ENCODE measurements around the gene GBP3. TPM values are rescaled to one million over a fixed set of nuclear protein-coding genes. Genes with fewer than 3 reads are reported as not detected.

Gene GBP3
- total RNA-seq, result 100 to 1,000 TPM in 1 of 2 donors, 10 to 100 TPM in 1; 38.7 to 103 TPM

DNA sequence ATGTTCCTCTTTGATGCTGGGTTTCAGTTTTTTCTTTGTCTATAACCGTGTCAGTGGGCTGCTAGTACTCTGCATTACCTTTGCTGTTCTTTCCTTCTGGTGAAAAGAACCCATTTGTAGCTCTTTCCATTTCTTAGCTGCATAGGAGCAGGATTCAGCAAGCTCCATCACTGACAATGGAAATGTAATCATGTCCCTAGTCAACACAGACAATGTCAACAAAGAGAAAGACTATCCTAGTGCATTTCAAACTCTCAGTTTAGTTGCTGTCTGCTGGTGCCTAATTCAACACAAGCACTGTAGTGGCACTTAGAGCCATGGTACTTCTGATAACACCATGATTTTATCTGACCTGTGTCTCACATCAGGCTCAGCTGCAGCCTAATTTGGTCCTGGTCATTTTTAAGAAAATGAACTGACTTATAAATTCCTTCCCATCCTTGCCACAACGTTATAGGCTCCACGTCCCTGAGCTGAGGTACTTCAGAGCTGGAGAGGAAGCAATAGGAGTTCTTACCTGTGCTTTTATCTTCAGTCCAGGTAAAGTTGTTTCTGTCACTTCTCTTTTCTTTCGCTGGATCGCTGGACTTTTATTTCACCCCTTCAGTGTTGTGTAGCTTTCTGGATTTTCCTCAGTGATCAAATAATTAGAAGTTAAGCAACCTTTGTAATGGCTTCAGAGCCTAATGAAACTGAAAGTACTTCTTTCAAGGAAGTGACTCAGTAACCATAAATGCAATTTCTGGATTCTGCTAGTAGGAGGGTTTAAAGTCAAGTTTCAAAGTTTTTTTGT, at the start of gene GBP3:
TSS of gene GBP3 (minus strand) at position 700 of the 793 bp plus-strand sequence. CDS start 2,145 bp downstream, outside the sequence.
- Histone ChIP-seq H3K4me1 (no peaks in the 10 kb centered on the region), H3K9ac (ENCODE audit: low read depth in 2 of 2, low read length in 2 of 2) (peak within 1 kb of the TSS; percentile 76 to 94), H3K27me3 (no peaks in the 10 kb centered on the region), H3K36me3 (peaks cover 7% of the 10 kb centered on the region), H3K27ac (peak within 1 kb of the TSS; percentile 81), H3K9me3 (no peaks in the 10 kb centered on the region), H3K4me3 (peak within 1 kb of the TSS; percentile 38)
- TF ChIP-seq, protein P1, sequence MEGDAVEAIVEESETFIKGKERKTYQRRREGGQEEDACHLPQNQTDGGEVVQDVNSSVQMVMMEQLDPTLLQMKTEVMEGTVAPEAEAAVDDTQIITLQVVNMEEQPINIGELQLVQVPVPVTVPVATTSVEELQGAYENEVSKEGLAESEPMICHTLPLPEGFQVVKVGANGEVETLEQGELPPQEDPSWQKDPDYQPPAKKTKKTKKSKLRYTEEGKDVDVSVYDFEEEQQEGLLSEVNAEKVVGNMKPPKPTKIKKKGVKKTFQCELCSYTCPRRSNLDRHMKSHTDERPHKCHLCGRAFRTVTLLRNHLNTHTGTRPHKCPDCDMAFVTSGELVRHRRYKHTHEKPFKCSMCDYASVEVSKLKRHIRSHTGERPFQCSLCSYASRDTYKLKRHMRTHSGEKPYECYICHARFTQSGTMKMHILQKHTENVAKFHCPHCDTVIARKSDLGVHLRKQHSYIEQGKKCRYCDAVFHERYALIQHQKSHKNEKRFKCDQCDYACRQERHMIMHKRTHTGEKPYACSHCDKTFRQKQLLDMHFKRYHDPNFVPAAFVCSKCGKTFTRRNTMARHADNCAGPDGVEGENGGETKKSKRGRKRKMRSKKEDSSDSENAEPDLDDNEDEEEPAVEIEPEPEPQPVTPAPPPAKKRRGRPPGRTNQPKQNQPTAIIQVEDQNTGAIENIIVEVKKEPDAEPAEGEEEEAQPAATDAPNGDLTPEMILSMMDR (IDR thresholded peaks at IDR 0.05), result no peak
- intact Hi-C loops (cut with DNase I), result no loop called here
- no peak for DNase-seq

- Histone ChIP-seq H3K4me1 (no peaks in the 10 kb centered on the region), H3K27me3 (no peaks in the 10 kb centered on the region), H3K27ac (peak overlapping the region; percentile 19), H3K4me3 (peak overlapping the region; percentile 0), H3K36me3 (no peaks in the 10 kb centered on the region), H3K9ac (ENCODE audit: low read depth in 2 of 2, low read length in 2 of 2) (no peak overlapping the region), H3K9me3 (no peaks in the 10 kb centered on the region)
- intact Hi-C loops (cut with DNase I), result no loop called here
- DNase-seq, result no peak
- TF ChIP-seq, protein P1 (IDR thresholded peaks at IDR 0.05), result no peak
Measured at GRCh38 chr1:89070509-89070908, 47.8 kb upstream of the GBP3 start.

DNA sequence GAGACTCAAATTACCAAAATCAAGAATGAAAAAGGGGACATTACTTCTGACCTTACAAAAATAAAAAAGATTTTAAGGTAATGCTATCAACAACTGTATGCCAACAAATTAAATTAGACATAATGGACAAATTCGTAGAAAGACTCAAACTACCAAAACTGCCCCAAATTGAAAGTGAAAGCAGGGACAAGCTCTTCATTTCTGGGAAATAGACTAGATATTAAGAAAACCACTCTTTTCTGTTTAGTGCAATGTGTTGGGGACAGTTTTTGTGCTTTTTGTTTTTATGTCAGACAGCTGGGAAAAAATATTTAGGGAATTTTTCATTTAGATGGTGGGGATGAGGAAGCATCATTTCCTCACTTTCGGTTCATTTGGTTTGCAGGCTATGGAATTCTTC, 47.3 kb upstream of the GBP3 start:
- Histone ChIP-seq H3K4me3 (peak overlapping the region; percentile 0), H3K36me3 (no peaks in the 10 kb centered on the region), H3K9me3 (no peaks in the 10 kb centered on the region), H3K9ac (ENCODE audit: low read depth in 2 of 2, low read length in 2 of 2) (no peak overlapping the region), H3K4me1 (no peaks in the 10 kb centered on the region), H3K27me3 (no peaks in the 10 kb centered on the region), H3K27ac (peak overlapping the region; percentile 19)
- TF ChIP-seq, protein P1 (IDR thresholded peaks at IDR 0.05), result no peak
- intact Hi-C loops (cut with DNase I), result loop anchor here (10.0 kb wide), 1 partner anchor 65 kb away; no protein-coding TSS in a partner anchor
- no peak for DNase-seq

- intact Hi-C loops (cut with DNase I), result loop anchor here (10.0 kb wide), 1 partner anchor 67 kb away; no protein-coding TSS in a partner anchor
- Histone ChIP-seq H3K27ac (no peak overlapping the region), H3K4me3 (no peak overlapping the region), H3K9ac (ENCODE audit: low read depth in 2 of 2, low read length in 2 of 2) (no peak overlapping the region), H3K4me1 (no peaks in the 10 kb centered on the region), H3K36me3 (no peaks in the 10 kb centered on the region), H3K27me3 (no peaks in the 10 kb centered on the region), H3K9me3 (no peaks in the 10 kb centered on the region)
- TF ChIP-seq, protein P1 (IDR thresholded peaks at IDR 0.05), result no peak
- DNase-seq, result no peak
Measured at GRCh38 chr1:89068291-89068690, 45.6 kb upstream of the GBP3 start.

DNA sequence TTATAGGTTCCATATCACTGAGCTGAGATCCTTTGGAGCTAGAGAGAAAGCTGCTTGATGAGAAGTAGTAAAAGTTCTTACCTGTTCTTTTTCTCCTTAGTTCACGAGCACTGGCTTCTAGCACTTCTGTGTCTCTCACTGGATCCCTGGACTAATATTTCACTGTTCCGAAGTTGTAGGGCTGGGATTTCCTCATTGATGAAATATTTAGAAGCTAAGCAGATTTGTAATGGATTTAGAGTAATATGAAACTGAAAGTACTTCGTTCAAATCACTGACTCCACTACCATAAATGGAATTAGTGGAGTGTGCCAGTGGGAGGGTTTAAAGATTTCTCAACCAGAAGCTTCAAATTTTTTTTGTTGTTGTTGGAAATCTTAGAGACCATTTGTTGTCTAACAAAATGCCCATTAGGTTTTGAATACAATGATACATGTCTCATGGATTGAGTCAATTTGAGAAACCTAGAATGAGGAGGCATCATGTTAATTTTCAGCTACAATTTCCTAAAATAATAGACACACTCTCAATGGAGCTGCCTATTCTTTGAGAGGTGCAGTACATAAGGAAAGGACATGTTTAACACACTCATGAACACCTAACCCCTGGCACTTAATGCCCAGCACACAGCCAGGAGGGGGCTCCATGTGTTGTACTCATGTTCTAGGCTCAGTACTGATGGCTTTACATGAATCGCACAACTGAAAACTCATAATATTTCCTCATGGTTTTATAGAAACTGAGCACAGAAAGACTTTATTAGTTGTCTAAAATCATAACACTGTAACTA, 42.6 kb upstream of the GBP3 start, which contains the start of gene GBP1:
TSS of gene GBP1 (minus strand) at position 130 of the 790 bp plus-strand sequence. CDS start 1,974 bp downstream, outside the sequence.
- DNase-seq, result no peak
- H3K9me3 ChIP-seq, result no peaks in the 10 kb centered on the region
- no peaks in the 10 kb centered on the region for H3K27me3 ChIP-seq
- peak within 1 kb of the TSS; percentile 50 for H3K4me3 ChIP-seq
- no peaks in the 10 kb centered on the region for H3K4me1 ChIP-seq
- intact Hi-C loops (cut with DNase I), result loop anchor here (10.0 kb wide), 1 partner anchor 70 kb away; no protein-coding TSS in a partner anchor
- peak within 1 kb of the TSS; percentile 52 to 76 for H3K9ac ChIP-seq (ENCODE audit: low read depth in 2 of 2, low read length in 2 of 2)
- no peaks in the 10 kb centered on the region for H3K36me3 ChIP-seq
- peak within 1 kb of the TSS; percentile 85 for H3K27ac ChIP-seq
- TF ChIP-seq, protein P1 (IDR thresholded peaks at IDR 0.05), result no peak
